HG03095 (cell line): Measurements from ENCODE around the gene PRKCA.

Experiments used
- ATAC-seq: cut with Tn5 transposase; IDR thresholded peaks from one replicate; pipeline ENCODE4 v1.9.1; 2021; ENCODE audit warnings: moderate library complexity; ENCODE audit not compliant: unreplicated experiment

PRKCA gene

DNA sequence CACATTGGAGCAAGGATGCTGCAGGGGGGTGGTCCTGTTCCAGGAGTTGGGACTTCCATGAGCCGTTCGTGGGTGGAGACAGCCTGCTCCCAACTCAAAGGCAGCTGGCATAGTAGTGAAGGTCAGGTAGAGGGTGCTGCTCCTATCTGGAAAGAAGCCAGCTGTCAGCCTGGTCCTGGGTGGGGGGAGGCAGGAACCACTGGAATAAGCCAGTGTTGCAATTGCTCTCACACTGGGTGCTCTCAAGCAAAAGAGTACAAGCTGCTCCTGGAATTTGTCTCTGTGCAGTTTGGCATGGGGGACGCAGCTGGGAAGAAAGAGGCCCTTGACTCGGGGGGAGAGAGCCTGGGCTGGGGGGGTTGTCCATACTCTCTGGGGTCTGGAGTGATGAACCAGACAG, 541.2 kb downstream of the PRKCA start:
- ATAC-seq, result no peak

DNA sequence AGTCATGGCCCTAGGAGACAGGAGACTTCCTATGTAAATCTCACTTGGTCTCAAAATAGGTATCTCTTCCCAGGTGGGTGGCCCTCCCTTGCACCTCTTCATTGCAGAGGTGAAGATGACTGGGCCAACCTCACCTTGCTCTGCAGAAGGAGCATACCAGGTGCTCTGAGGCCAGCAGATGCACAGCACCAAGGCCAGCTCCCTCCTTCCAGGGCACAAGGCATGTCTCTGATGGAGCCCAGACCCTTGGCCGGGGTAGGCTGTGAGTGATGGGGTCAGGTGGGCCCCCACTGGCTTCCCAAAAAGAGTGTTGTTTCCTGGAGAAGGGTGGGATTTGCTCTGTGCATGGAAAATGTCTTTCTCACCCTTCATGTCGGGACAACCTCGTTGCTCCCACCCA, 545.3 kb downstream of the PRKCA start:
- ATAC-seq, result no peak

DNA sequence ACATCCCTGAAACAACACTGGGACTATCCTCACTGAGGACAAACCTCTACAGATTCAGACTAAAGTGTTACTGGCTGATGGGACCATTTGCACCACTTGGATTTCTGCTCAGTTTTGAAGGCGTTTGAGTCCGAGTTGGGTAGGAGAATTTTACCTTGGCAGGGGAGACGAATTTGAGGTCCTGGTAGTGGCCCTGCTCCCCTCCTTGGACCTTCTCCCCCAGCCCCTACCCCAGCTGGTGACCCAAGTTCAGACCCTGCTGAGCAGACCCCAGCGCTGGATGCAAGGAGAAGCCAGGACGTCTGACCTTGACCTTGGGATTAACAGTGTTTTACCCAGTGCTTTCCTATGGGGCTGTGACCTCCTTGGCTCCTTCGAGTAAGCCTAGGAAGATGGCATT, 546.1 kb downstream of the PRKCA start:
- ATAC-seq, result no peak

DNA sequence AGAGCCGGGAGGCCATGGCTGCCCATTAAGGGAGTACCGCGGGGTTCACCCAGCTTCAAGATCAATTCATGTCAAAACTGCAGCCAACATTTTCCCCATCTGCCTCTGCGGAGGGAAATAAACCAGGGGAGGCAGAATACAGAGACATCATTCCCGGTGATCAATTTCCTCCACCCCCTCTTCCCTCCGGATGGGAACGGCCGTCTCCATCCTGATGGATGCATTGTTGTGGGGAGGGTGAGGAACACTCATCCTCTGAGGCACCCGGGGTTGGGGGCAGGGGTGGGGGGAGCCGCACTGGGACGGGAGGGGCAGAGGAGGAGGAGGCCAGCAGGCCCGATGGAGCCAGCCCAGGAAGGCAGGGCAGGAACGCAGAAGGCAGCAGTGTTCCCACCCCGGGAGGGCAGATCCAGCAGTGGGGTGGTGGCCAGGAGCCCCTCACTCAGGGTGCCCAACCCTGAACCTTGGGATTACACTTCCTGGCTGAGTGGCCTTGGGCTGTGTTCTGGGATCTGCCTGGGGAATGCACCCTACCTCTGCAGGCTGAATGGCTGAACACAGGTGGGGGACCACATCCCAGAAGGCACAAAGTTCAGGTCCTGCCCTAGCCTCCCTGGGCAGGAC, 546.7 kb downstream of the PRKCA start:
- no peak for ATAC-seq

DNA sequence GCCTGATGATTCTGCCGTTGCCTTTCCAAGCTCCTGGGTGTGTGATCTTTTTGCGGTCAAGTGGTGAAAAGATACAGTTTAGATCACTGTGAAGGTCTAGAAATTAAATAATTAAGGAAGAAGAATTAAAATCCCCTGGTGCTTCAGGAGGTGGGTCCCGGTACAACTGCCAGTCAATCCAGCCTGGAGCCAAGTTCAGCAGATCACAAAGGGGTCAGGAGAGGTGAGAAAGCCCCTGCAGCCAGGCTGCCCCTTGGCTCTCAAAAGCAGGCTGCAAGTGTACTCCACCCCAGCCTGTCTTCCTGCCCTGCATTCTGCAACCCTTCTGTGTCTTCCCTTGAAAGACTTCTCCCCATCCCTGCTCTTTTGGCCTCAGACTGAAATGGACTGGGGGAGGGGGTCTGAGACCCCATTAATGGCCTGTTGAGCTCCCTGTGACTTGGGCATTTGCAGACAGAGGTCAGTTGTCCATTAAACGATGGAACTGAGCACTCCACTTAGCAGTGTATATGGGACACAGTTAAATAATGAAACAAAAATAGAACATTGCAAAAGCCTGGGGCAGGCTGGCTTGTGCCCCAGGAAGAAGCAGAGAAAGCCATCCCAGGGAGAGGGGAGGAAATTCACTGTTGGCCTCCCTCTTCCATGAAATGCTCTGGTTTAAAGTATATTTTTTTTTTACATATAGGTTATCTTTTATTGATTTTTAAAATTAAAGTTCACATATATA, 547.6 kb downstream of the PRKCA start:
- ATAC-seq, result no peak

DNA sequence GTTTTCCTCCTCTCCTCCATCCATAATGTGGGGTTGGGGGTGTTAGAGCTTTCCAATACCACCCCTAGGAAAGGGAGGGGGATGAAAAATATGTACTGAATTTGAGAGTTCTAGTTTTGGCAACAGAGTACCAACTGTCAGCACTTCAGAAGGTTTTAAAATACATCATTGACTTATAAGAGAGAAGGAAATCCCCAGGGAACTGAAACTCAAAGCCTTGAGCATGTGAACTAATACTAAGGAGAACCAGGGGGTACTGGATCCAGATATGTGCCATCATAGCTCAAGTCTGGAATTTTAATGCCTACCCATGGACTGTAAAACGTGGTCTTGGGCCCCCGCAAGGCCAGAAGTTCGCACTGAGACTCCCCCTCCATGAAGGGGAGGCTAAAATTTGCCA, 548.3 kb downstream of the PRKCA start:
- ATAC-seq, result no peak

DNA sequence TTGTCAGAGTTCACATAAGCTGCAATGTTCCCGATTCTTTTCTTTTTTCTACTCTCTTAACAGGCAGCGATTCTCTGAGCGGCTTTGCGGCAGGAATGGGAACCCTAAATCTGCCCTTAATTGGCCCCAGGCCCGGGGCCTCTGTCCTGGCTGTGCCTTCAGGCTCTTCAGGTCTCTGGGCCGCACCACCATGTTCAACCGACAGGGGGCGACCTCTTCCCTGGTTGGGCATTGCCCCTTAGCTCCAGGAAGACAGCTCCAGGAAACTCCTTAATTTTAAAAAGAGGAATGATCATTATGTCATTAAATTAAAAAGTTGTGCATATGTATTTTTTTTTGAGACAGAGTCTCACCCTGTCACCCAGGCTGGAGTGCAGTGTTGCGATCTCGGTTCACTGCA, 552.8 kb downstream of the PRKCA start:
- no peak for ATAC-seq

DNA sequence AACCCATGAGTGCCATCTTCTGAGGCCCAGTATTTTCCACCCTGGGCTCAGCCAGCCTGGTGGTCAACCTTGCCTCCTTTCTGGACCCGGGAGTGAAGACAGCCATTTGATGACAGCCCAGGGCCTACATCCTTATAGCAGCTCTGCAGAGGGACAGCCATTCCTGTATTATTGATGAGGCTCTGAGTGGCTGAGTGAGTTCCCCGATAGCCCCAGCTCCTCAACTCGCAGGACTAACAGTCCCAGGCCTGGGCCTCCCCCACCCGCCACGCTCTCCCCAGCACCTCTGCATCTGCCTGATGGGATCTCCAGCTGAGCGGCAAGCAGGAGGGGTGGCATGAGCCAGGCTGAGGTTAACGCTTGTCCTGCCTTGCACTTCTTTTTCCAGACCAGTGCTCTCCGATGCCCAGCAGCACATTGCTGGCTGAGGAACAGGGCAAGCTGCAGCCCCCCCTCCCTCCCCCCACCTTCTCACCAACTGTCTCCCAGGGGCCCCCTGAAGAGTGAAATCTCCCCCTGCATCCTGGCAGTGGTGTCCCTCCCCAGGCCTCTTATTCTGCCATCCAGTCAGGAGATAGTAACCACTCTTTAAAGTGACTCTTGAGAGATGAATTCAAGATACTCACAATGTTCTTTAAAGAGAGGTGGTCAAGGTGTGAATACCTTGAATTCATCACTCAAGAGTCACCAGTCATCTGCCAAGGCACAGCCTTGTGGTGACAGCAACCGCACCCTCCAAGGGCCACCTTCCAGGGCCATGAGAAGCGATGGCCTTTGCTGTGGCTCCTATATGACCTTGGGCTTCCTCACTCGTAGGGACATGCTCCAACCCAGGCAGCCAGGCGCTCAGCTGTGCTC, 556.0 kb downstream of the PRKCA start:
- ATAC-seq, result no peak

DNA sequence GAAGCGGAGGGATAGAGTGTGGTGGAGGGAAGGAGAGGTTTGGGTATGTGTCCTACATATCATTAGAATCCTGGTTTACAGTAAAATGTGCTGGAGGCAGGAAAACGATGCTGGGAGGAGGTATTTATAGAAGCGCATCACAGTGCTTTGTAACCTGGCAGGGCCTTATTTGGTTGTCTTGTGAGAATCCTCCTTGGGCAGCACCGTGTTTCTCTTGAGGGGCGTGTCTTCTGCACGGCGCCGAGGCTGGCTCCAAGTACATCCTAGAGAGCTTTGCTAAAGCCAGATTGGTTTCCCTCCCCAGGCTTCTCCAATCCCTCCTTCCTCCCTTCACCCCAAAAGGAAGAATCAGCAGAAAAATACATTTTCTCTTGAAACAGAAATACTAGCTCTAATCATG, 556.9 kb downstream of the PRKCA start:
- no peak for ATAC-seq

DNA sequence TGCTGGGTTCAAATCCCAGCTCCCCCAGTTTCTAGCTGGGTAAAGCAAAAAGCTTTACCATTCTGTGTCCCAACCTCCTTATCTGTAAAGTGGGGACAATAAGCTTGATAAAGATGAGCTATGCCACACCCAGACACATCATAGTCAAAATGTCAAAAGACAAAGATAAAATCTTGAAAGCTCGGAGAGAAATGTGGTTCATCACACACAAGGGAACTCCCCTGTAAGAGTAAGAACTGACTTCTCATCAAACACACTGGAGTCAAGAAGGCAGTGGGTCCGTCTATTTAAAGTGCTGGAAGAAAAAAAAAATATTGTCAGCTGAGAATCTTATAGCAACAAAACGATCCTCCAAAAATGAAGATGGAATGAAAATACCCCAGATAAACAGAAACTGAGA, 557.8 kb downstream of the PRKCA start:
- ATAC-seq, result no peak
